Rectal smooth muscle tissue (tissue), 1 donor: Measurements from ENCODE around the gene FKBP7.
A peak's percentile ranks its signal among the peaks of the same experiment; 100 is the strongest.
"Not testable (repeated sequence)": the region's sequence is repeated elsewhere in the genome, so short reads cannot be mapped to it uniquely, and the experiment has no call there.

Experiments used
- H3K27ac ChIP-seq: one replicate; pipeline ENCODE4 v1.7.0; 2013; ENCODE audit warnings: low read depth, low read length, inconsistent platforms
- H3K27me3 ChIP-seq: one replicate; pipeline ENCODE4 v1.7.0; 2013; ENCODE audit warnings: low read length; ENCODE audit not compliant: control insufficient read depth, insufficient read depth
- H3K36me3 ChIP-seq: one replicate; pipeline ENCODE4 v1.7.0; 2013; ENCODE audit warnings: low read length; ENCODE audit not compliant: control insufficient read depth, insufficient read depth
- H3K4me1 ChIP-seq: one replicate; pipeline ENCODE4 v1.7.0; 2013; ENCODE audit warnings: low read length; ENCODE audit not compliant: control insufficient read depth, insufficient read depth
- H3K4me3 ChIP-seq: one replicate; pipeline ENCODE4 v1.7.0; 2013; ENCODE audit warnings: low read length
- H3K9ac ChIP-seq: one replicate; pipeline ENCODE4 v1.7.0; 2013; ENCODE audit warnings: low read length

Gene FKBP7, protein sequence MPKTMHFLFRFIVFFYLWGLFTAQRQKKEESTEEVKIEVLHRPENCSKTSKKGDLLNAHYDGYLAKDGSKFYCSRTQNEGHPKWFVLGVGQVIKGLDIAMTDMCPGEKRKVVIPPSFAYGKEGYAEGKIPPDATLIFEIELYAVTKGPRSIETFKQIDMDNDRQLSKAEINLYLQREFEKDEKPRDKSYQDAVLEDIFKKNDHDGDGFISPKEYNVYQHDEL

DNA sequence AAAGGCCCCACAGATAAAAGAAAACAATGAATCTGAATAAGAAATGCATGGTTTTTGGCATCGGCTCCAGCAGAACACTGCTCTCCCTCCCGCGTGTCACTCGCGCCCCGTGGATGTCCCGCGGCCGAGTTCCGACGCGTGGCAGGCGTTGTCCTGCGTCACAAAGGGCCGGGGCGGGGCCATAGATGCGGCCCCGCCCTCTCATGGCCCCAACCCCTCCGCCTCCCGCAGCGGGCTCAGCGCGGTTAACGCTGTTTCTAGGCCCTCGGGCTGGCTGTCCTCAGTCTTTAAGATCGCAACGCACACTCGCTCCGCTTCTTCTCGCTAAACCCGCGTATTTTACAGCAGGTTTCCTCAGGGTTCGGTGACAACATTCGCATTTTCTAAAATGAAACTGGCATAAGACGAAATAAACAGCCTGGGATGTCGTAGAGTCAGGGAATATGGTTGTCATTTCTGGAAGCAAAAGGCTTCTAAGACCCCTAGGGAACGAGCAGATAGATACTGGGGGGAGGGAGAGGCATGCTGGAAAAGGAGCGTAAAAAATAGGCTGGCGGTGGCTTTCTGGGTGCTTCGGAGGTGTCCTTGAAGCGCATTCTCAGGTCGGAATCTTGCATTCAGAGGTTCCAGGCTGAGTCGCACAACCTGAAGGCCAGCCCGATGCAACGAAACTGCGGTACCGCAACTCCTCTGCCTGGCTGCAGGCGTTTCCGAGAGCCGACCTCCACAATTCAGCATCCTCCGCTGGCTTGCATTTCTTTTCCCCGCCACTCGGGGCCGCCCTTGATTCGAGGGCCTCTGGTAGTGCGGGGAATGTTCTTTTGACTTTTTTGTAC is at the start of gene FKBP7:
TSS of gene FKBP7 (minus strand) at position 162 of the 836 bp plus-strand sequence. CDS start at position 61, 101 bp downstream.
- peak within 1 kb of the TSS; percentile 60 for H3K9ac ChIP-seq
- H3K36me3 ChIP-seq = no peaks in the 10 kb centered on the region
- peak within 1 kb of the TSS; percentile 83 for H3K4me3 ChIP-seq
- H3K4me1 ChIP-seq = peaks cover 17% of the 10 kb centered on the region
- peak within 1 kb of the TSS; percentile 90 for H3K27ac ChIP-seq
- no peaks in the 10 kb centered on the region for H3K27me3 ChIP-seq

DNA sequence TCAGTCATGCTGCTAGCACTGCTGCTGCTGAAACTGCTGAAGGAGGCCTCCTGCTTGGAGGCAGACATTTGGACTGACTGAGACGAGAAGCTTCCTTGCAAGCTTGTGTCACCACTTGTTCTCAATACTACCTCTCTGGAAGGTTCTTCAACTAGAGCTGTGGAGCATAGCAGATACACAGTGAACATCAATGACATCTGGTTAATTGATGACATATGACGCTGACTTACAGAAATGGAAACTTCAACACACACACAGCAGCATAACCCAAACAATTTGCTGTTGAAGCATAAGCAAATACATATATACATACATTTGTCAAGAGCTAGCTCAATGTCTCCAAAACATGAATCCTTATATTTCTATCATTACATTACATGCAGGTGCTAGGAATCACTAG is 49.2 kb upstream of the FKBP7 start:
- H3K27me3 ChIP-seq = no peaks in the 10 kb centered on the region
- H3K36me3 ChIP-seq = peaks cover 3% of the 10 kb centered on the region
- no peaks in the 10 kb centered on the region for H3K4me1 ChIP-seq
- H3K27ac ChIP-seq = no peak overlapping the region
- H3K4me3 ChIP-seq = no peak overlapping the region
- H3K9ac ChIP-seq = no peak overlapping the region

DNA sequence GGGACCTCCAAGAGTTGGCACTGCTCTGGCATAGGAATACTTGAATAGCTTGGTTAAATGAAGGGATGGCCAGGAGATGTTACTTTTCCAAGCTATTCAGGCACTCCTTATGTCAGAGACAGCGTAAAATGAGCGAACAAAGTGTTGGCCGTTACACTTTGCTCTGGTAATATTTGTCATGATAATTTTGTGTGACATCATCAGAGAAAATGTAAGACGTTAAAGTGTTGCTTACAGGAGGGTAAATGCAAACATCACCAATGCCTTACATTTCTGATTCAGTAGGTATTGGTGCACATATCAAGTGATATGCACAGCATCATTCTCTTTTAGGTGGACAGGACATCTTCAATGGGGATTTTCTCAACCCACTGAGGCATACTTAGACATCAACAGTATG is 47.9 kb upstream of the FKBP7 start:
- H3K4me1 ChIP-seq = no peaks in the 10 kb centered on the region
- H3K27ac ChIP-seq = no peak overlapping the region
- H3K4me3 ChIP-seq = no peak overlapping the region
- no peaks in the 10 kb centered on the region for H3K27me3 ChIP-seq
- H3K36me3 ChIP-seq = peaks cover 1% of the 10 kb centered on the region
- H3K9ac ChIP-seq = no peak overlapping the region

DNA sequence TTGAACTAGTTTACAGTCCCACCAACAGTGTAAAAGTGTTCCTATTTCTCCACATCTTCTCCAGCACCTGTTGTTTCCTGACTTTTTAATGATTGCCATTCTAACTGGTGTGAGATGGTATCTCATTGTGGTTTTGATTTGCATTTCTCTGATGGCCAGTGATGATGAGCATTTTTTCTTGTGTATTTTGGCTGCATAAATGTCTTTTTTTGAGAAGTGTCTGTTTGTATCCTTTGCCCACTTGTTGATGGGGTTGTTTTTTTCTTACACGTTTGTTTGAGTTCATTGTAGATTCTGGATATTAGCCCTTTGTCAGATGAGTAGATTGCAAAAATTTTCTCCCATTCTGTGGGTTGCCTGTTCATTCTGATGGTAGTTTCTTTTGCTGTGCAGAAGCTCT is 47.1 kb upstream of the FKBP7 start:
- H3K4me3 ChIP-seq, H3K36me3 ChIP-seq, H3K4me1 ChIP-seq, H3K9ac ChIP-seq, H3K27ac ChIP-seq, H3K27me3 ChIP-seq: not testable (repeated sequence)

DNA sequence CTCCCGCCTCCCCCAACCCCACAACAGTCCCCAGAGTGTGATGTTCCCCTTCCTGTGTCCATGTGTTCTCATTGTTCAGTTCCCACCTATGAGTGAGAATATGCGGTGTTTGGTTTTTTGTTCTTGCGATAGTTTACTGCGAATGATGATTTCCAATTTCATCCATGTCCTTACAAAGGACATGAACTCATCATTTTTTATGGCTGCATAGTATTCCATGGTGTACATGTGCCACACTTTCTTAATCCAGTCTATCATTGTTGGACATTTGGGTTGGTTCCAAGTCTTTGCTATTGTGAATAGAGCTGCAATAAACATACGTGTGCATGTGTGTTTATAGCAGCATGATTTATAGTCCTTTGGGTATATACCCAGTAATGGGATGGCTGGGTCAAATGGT is 46.6 kb upstream of the FKBP7 start:
- not testable (repeated sequence) for H3K27ac ChIP-seq, H3K27me3 ChIP-seq, H3K9ac ChIP-seq, H3K36me3 ChIP-seq, H3K4me3 ChIP-seq, H3K4me1 ChIP-seq

DNA sequence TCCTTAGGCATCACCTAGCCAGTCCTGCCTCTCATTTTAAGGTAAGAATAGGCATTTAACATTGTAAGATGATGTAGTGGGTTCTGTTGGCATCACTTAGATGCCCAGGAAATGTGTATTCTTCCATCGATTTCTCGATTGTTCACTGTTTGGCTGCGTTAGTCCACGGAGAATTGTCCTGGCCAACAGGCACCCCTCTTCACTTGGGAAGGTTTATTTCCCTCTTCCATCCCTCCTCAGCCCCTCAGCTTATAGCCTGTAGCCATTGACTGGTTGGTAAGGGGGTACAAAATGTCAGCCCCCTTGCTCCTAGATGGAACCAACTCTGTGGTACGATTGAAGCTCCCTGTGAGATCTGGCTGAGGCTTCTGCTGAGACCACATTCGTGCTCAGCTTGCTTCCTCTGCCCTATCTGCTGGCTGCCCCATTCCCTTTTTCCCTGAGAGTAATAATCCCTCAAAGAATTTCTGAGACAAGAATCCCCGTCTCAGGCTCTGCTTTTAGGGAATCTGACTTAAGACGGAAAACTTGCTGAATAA is 45.3 kb upstream of the FKBP7 start:
- Histone ChIP-seq H3K36me3 (no peaks in the 10 kb centered on the region), H3K9ac (peak overlapping the region; percentile 41), H3K27me3 (no peaks in the 10 kb centered on the region), H3K27ac (peak overlapping the region; percentile 46), H3K4me3 (peak overlapping the region; percentile 72), H3K4me1 (no peaks in the 10 kb centered on the region)

DNA sequence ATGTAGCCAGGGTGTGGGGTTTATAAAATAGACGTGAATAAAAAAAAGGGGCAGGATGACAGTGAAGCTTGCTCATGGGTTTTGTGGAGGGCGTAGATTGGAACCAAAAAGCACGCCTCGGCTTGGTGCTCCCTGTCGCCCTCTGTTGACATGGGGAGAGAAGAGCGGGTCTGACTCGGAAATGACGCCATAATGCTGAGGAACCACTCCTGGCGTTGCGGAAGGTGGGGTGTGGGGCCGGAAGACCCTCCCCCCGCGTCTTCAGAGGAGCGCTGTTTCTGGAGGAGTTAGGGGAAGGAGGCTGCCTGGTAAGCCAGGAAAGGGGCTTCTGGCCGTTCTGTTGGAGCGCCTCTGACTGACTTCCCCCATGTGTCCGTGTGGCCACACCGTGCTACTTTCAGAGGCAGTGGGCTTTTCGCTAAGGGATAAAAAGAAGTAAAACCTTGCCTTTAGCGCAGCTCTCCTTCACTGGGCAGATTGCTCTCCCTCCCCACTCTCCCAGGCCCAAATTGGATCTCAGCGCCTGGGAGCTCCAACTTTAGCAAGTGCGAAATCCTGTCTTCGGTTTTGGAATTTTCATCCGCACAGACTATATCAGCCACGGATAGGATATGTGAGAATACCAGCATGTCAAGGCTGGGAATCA is 44.7 kb upstream of the FKBP7 start:
- Histone ChIP-seq H3K36me3 (no peaks in the 10 kb centered on the region), H3K27ac (peak overlapping the region; percentile 46), H3K27me3 (no peaks in the 10 kb centered on the region), H3K4me1 (no peaks in the 10 kb centered on the region), H3K4me3 (peak overlapping the region; percentile 72), H3K9ac (peak overlapping the region; percentile 41)

DNA sequence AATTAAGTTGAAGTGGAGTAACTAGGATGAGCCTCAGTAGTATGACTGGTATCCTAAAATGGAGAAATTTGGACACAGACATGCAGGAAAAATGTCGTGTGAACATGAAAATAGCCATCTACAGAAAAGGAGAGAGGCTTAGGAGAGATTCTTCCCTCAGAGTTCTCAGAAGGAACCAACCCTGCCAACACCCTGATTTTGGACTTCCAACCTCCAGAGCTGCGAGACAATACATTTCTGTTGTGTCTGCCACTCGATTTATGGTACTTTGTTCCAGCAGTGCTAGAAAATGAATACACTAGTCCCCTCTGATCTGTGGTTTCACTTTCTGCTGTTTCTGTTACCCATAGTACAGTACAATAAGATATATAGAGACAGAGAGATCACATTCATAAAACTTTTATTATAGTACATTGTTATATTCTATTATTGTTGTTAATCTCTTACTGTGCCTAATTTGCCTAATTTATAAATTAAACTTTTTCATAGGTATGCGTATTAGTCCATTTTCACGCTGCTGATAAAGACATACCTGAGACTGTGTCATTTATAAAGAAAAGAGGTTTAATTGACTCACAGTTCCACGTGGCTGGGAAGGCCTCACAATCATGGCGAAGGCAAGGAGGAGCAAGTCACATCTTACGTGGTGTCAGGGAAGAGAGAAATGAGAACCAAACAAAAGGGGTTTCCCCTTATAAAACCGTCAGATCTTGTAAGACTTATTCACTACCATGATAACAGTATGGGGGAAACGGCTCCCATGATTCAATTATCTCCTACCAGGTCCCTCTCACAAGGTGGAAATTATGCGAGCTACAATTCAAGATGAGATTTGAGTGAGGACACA is 43.1 kb upstream of the FKBP7 start:
- Histone ChIP-seq H3K27me3 (no peaks in the 10 kb centered on the region), H3K9ac (no peak overlapping the region), H3K4me3 (no peak overlapping the region), H3K27ac (no peak overlapping the region), H3K4me1 (no peaks in the 10 kb centered on the region), H3K36me3 (no peaks in the 10 kb centered on the region)

DNA sequence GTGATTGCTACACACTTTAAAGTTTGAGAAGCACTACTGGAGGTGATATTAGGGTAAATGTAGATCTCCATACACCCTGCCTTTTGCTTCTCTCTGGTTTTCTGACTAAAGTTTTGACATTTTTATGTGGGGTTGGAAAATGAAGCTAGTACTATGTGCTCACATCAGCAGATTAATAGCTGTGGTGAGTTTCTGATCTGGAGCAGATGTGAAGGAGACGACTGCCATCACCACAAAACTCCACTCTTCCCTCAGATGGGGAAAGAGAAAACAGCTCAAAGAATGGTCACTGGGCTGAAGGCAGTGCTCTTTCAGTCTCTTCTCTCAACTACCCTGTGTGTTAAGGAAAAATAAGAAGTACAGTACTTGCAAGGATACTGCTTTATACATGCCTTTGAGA is 39.1 kb upstream of the FKBP7 start:
- no peak overlapping the region for H3K27ac ChIP-seq
- no peaks in the 10 kb centered on the region for H3K36me3 ChIP-seq
- H3K27me3 ChIP-seq = no peaks in the 10 kb centered on the region
- no peak overlapping the region for H3K9ac ChIP-seq
- H3K4me1 ChIP-seq = no peaks in the 10 kb centered on the region
- no peak overlapping the region for H3K4me3 ChIP-seq

DNA sequence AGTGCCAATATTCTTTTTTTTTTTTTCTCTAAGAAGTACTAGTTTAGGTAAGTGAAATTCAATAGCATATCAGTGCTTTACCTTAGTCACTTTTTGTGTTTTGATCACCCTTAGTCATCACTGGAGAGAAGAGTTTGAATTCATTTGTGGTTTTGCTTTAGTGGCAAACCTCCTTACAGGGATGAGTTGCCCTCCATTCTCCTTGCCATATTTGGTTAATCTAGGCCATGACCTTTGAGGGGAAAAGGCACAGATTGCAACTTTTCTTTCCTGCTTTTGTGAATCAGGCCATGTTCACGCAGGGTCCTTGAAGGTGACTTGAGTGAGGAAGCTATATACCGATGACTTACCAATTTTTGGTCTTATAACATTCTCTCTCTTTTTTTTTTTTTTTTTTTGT is 36.3 kb upstream of the FKBP7 start:
- Histone ChIP-seq H3K27me3 (no peaks in the 10 kb centered on the region), H3K4me3 (no peak overlapping the region), H3K27ac (no peak overlapping the region), H3K36me3 (no peaks in the 10 kb centered on the region), H3K4me1 (no peaks in the 10 kb centered on the region), H3K9ac (no peak overlapping the region)

DNA sequence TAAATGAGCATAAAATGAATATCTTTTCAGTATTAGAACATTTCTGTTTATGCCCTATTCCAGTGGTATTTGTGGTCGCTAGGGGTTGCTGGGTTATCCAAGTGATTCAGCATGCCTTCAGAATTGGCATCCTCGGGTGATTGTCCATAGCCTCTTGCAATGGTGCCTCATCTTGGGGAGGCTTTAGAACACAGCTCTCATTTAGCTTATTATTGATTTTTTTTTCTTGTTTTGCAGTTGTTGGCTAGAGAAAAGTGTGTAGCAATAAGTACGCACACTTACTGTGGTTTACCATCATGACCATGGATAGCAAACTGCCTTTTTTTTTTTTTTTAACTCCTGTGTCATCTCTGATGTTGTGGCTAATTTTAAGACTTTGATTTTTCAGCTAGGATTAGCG is 35.5 kb upstream of the FKBP7 start:
- no peaks in the 10 kb centered on the region for H3K36me3 ChIP-seq
- H3K27me3 ChIP-seq = no peaks in the 10 kb centered on the region
- H3K9ac ChIP-seq = no peak overlapping the region
- no peak overlapping the region for H3K4me3 ChIP-seq
- H3K4me1 ChIP-seq = no peaks in the 10 kb centered on the region
- no peak overlapping the region for H3K27ac ChIP-seq

DNA sequence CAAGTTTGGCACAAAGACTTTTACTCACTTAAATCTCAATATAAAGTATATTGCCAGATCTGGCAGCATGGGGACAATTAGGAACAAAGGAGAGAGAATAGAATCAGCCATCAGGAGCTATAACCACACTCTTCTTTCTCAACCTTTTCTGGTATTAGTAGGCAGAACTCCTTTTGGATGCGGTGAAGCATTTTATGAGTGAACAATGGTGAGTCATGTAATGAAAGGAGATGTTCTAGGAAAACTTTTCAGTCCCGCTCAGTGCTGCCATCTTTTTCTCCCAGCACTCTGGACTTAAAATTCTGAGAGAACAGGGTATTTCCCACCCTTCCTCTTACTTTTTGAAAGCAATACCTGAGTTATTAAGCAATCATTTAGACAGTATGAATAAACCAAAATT is 34.1 kb upstream of the FKBP7 start:
- Histone ChIP-seq H3K9ac (no peak overlapping the region), H3K4me3 (no peak overlapping the region), H3K36me3 (no peaks in the 10 kb centered on the region), H3K27ac (no peak overlapping the region), H3K4me1 (no peaks in the 10 kb centered on the region), H3K27me3 (no peaks in the 10 kb centered on the region)
